Head of caudate nucleus (tissue), 42 donors: ENCODE measurements around the gene PSME3.

Experiments
- DNase-seq, 42 donors: peaks; one replicate each; pipeline versions ENCODE4 v3.0.0 to v3.0.0-alpha.2; 2020 to 2021; ENCODE audit warnings: mixed read lengths in 7 of 42
- intact Hi-C: fragments of 100-400 bp; cut with DNase I; formaldehyde crosslinking; loops from one replicate; pipeline ENCODE4 v1.15.0; 2022

The PSME3 gene

GRCh38 chr17:42891539-42892152 lies 58.4 kb downstream of the PSME3 start:
- intact Hi-C loops: no loop called here
- peak in 12 of 42 donors; percentile 7 to 43 (median 14) for DNase-seq

GRCh38 chr17:42893359-42893758 lies 60.2 kb downstream of the PSME3 start:
- no peak for DNase-seq

More at GRCh38 chr17:42893359-42893758, 60.2 kb downstream of the PSME3 start:
- intact Hi-C loops: no loop called here
